OCI-M1 (cell line): Measurements from ENCODE around the gene HPS6.
A peak's percentile ranks its signal among the peaks of the same experiment; 100 is the strongest.

Experiments used
- DNase-seq: peaks from one replicate; lab custom pipeline; 2025; lab: John Stamatoyannopoulos, UW

HPS6 gene

GRCh38 chr10:102069071-102069470 is 3.9 kb downstream of the HPS6 start:
- peak; percentile 30 for DNase-seq

GRCh38 chr10:102072673-102073527 is 7.8 kb downstream of the HPS6 start:
- DNase-seq = peak; percentile 90

DNA sequence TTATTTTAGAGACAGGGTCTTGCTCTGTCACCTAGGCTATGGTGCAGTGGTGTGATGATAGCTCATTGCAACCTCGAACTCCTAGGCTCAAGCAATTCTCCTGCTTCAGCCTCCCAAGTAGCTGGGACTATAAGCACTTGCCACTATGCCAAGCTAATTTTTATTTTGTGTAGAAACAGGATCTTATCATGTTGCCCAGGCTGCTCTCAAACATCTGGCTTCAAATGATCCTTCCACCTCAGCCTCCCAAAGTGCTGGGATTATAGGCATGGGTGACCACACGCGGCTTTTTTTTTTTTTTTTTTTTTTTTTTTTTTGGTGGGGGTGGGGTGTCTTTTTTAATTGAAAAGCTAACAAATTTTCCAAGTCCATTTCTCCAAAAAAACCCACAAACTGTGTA is 18.4 kb downstream of the HPS6 start:
- peak; percentile 69 for DNase-seq

DNA sequence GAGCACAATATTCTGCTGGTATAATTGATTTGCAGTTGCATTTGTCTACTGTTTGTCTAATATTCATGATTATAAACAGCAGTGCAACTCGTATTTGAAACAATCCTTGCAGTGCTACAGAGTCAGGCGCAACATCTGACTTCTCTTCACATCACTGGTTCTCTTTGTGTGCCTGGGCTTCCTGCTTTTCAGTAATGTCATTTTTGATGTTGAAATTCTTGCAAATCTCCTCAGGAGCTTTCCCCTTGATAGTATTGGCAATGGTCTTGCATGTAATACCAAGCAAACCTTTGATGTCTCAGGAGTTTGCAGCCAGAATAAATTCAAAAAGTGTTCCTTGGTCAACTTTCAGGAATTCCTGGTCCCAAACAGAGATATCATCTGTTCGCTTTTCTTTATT is 20.2 kb downstream of the HPS6 start:
- no peak for DNase-seq

DNA sequence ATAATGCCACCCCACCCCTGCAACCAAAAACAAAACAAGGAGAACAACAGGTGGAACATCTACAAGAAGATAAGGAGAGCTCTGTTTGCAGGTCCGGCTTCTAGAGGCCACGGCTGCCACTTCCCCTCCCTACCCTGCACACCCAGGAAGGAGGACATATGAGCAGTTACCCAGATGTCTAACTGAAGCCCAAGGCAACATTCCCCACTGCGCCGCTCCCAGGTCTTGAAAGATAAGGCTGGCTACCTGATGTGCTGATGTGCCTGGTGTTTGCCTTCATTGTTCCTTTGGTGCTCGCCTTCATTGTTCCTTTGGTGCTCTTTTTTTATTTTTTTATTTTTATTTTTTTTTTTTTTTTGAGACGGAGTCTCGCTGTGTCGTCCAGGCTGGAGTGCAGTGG is 21.0 kb downstream of the HPS6 start:
- DNase-seq = no peak

GRCh38 chr10:102090772-102091171 is 25.6 kb downstream of the HPS6 start:
- no peak for DNase-seq

DNA sequence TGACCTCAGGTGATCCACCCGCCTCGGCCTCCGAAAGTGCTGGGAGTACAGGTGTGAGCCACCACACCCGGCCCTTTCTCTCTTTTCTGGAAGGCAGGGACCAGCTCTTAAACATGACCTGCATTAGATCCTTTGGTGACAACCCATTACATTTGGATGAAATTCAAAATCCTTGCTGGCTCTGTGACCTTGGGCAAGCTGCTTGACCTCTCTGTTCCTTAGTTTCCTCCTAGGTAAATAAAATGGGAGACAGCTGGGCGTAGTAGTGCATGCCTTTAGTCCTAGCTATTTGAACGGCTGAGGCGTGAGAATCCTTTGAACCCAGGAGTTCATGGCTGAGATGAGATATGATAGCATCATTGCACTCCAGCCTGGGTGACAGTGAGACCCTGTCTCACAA is 31.3 kb downstream of the HPS6 start:
- DNase-seq = no peak

GRCh38 chr10:102101152-102101551 is 36.0 kb downstream of the HPS6 start:
- DNase-seq = no peak

DNA sequence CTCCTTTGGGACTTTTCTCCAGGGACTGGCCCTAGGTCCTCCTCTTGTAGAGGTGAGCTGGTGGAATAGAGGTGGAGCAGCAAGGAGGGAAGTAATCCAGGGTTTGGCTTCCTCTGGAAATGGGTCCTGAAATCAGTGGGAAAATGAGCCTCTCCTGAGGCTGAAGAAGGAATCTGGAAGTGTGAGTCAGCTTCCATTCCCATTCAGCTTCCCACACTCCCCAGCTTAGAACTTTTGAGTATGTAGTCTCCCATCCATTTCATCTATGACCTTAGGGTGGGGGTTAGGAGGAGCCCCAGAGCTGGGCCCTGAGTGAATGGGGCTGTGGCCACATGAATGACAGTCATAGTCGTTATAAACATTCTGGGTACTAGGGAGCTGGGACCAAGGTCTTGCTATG is 37.3 kb downstream of the HPS6 start:
- DNase-seq = no peak

DNA sequence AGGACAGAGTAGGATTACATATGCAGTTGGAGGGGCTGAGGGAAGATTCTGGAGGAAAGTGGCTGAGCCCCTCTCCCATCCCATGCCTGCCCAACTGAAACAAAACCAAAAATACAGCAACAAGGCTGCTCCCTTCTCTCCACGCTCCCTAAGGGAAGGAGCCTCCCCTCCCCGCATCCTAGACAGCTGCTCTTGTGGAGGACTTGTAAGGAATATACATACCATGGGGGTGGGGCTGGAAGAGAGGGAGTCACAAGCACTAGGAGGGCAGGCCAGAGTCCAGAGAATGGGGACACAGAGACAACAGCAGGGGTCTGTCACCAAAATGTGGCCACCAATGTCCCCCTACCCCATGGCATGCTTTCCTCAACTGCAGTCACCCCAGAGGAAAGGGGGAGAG is 41.8 kb downstream of the HPS6 start:
- no peak for DNase-seq

DNA sequence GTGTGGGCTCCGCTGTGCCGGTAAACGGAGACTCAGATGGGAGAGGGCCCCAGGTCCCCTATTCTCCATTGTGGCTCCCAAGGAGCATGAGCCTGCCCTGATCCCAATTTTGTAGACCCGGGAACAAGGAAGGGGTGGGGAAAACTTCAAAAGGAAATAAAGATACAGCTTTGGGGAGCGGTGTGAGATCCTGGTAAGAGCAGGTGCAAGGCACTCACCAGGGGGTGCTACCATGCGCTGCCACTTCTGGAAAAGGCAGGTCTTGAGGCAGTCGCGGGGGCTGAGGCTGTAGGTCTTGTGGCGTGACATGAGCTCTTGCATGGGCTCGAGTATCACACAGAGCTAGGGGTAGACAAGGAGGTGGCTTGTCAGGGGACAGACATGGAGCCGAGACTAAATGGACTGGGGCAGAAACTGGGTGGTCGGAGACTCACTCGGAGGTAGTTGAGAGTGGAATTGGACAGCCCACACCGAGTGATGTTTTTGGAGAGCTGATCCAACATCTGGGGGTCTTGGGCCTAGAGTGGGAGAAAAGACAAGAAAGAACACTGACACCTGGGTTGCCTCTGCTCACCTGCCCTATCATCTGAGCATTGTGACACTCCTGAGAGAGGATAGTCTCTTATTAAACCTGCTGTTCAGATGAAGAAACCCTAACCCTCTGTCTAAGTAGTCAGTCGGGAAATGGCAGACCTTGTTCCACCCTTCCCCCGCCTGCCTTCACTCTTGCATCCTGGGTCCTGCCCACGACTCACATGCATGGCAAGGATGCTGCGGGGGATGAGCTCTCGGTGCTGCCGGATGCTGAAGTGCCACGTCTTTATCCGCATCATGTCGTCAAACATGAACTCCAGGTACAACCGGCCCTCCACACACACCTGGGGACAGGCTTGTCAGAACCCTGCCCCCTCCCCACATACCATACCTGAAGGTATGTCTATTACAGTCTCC is 44.3 kb downstream of the HPS6 start:
- DNase-seq = no peak

DNA sequence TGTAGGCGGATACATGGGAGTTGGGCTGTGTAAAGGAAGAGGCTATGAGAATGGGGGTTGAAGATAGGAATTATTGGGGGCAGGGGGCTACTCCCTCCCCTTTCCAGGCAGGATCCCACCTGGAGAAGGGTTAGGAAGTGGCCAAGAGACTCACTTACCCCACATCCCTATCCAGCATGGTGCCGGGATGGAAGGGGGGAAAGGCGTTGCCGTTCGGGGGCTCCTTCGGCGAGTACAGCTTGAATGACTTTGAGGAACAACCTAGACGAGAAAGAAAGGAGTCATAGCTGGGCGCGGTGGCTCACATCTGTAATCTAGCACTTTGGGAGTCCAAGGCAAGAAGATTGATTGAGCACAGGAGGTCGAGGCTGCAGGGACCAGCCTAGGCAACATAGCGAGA is 46.1 kb downstream of the HPS6 start:
- DNase-seq = no peak

DNA sequence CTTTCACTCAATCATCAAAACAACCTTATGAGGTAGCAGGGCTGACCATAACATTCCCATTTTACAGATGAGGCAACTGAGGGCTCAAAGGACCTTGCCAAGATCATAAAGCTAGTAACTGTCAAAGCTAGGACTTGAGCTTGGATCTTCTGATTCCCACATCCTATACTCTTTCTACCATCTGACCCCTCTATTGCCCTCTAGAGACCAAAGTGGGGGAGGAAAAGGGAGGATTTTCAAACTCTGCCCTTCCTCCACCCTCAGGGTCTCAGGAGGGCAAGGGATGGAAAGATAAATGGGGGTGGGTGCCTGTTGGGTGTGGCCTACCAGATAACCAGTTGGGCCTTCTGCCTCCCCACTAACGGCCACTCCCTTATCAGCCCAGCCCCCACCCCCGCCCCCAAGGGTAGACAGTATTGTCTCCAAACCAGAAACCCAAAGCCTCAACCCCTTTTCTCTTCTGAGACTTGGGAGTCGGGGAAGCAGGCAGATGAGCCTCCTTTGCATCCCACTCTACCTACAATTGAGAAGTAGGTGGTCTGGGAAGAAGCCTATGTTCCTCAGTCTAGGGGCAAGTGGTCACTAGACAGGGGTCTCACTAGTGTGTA is 47.2 kb downstream of the HPS6 start:
- DNase-seq = peak; percentile 98

DNA sequence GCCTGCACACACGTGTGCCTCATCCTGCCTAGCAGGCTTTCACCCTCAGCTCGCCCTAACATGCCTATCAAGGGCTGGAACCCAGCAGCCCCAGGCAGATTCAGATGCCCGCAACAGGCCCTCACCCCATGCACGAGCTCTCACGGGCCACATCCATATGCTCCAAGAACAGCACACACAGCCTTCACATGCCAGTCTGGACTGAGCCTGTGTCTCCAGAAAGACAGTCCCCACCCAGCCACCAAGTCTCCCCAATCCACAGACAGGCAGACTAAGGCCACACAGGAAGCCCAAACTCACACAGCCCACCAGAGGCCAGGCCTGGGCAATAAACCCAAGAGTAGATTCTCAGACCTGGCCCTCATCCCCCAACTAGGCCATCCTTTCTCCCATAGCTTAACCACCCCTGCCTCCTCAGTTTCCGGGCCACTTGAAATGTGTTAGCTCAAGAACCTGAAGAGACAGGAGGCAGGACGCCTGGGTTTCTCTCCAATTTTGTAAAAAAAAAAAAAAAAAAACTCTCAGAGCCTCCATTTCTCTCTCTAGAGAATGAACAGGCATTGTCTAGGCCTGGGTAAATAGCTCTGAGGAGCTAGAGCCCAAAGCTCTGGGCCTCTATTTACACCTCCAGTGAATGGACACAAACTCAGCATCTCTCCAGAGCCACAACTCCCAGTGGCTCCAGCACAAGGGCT is 48.3 kb downstream of the HPS6 start:
- peak; percentile 80 for DNase-seq

DNA sequence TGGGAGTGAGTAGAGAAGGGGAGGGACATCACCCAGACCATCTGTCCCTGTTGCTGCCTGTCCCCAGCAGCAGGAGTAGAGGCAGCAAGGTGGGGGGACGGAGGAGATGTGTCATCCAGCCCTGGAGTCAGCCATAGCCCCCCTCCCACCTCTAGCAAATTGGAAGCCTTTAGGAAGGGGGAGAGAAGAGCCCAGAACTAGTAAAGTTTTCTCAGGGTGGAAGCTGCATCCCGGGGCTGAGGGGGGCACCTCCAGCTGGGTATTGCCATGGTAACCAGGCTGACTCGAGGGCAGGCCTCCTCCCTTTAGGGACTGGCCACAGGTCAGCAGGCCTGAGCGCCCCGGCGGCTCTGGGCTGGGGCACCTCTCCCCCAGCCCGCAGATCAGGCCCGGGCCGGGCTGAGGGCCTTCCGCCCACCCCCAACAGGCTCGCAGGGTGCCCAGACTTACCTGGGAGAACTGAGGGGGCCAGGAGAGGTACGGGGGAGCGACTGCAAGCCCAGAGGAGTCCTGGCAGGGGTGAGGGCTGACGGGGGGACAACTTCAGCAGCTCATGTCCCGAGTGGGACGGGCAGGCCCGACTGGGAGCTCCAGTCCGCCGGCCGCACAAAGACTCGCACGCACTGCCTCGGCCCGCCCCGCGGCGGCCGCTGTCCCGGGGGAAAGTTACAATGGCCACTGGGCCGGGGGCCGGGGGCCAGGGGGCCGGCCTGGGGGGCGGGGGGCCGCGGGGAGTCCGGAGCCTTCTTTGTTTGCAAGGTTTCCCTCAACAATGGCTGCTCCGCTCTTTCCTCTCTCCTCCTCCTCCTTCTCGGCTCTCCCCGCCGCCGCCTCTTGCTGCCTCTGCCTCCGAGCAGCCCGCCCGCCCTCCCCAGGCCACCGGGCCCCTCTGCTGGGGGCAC is 49.1 kb downstream of the HPS6 start:
- peak; percentile 51 for DNase-seq

DNA sequence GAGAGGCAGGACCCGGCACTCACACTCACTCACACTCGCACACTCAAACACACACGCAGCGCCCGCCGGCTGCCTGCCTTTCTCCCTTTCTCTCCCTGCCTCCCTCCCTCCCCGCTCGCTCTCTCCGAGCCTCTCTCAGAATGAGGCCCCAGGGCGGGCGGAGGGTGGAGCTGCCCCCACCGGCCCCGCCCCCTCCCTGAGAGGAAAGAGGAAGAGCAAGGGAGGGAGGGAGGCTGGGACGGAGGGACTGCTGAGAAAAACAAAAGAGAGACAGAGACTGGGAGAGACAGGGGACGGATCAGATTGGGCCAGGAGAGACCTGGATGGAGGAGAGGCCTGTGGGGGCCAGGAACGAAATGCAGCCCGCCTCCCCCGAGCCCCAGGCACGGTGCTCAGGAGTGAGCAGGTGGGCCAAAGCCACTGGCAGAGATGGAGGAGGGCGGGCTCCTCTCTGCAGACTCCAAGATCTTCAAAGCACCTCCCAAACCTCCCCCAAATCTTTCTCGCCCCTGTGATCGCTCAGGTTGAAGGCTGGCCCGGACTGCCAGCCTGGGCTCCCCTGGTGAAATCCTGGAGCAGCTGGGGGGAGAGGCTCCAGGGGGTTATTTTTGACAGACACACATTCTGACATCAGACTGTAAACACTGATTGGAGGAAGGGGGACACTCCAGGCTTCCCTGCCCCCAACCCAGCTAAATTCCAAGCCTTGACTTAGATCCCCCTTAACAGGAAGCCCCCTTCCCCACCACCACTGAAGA is 49.9 kb downstream of the HPS6 start:
- peak; percentile 97 for DNase-seq

DNA sequence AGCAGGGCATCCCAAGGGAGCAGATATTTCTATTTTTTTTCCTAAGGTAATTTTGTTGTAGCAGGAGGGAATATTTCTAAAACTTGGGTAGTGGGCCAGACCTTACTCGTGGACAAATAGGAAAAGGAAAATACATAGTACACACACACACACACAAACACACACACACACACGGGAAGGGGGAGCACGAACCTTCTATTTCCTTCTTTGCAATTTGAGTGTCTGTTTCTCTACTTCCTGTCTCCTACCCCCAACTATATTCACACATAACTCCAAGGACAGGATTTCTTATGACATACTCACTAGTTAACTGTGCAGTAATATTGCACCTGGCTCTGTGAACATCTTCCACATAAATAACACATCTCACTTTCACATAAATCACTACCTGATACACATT is 50.6 kb downstream of the HPS6 start:
- peak; percentile 49 for DNase-seq

GRCh38 chr10:102116656-102117055 is 51.5 kb downstream of the HPS6 start:
- no peak for DNase-seq
